ENCODE measurements around the gene LHX5. TPM values are rescaled to one million over a fixed set of nuclear protein-coding genes. Genes with fewer than 3 reads are reported as not detected.

Gene LHX5
- total and polyA plus RNA-seq, 4 donors: not detected

DNA sequence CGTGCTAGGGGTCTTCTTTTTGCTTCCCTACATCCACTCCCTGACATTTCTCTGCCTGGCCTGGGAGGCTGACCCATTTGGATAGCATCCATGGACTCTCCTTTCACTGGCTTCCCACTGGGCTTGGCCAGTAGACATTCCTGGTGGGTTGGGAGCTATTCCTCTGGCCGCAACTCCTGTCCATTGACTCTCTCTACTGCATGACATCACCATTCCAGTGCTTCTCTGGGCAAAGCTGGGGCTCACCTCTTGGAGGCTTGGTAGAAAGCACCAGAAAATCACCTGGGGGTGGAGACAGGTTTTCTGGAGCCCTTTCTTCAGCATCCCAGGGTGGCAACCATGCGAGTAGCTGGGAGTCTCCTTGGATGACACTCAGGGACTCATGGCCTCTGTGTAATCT lies 16.7 kb upstream of the LHX5 start (continued):
- TF ChIP-seq, protein P1, sequence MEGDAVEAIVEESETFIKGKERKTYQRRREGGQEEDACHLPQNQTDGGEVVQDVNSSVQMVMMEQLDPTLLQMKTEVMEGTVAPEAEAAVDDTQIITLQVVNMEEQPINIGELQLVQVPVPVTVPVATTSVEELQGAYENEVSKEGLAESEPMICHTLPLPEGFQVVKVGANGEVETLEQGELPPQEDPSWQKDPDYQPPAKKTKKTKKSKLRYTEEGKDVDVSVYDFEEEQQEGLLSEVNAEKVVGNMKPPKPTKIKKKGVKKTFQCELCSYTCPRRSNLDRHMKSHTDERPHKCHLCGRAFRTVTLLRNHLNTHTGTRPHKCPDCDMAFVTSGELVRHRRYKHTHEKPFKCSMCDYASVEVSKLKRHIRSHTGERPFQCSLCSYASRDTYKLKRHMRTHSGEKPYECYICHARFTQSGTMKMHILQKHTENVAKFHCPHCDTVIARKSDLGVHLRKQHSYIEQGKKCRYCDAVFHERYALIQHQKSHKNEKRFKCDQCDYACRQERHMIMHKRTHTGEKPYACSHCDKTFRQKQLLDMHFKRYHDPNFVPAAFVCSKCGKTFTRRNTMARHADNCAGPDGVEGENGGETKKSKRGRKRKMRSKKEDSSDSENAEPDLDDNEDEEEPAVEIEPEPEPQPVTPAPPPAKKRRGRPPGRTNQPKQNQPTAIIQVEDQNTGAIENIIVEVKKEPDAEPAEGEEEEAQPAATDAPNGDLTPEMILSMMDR (IDR thresholded peaks at IDR 0.05; ENCODE audit: low read depth, low read length, missing input control): no peak
- no peak for TF ChIP-seq HNF4G (IDR thresholded peaks at IDR 0.05)
- no peak for TF ChIP-seq RAD21 (IDR thresholded peaks at IDR 0.05)
- TF ChIP-seq FOXA2 (IDR thresholded peaks at IDR 0.05): no peak
- TF ChIP-seq, protein P2, sequence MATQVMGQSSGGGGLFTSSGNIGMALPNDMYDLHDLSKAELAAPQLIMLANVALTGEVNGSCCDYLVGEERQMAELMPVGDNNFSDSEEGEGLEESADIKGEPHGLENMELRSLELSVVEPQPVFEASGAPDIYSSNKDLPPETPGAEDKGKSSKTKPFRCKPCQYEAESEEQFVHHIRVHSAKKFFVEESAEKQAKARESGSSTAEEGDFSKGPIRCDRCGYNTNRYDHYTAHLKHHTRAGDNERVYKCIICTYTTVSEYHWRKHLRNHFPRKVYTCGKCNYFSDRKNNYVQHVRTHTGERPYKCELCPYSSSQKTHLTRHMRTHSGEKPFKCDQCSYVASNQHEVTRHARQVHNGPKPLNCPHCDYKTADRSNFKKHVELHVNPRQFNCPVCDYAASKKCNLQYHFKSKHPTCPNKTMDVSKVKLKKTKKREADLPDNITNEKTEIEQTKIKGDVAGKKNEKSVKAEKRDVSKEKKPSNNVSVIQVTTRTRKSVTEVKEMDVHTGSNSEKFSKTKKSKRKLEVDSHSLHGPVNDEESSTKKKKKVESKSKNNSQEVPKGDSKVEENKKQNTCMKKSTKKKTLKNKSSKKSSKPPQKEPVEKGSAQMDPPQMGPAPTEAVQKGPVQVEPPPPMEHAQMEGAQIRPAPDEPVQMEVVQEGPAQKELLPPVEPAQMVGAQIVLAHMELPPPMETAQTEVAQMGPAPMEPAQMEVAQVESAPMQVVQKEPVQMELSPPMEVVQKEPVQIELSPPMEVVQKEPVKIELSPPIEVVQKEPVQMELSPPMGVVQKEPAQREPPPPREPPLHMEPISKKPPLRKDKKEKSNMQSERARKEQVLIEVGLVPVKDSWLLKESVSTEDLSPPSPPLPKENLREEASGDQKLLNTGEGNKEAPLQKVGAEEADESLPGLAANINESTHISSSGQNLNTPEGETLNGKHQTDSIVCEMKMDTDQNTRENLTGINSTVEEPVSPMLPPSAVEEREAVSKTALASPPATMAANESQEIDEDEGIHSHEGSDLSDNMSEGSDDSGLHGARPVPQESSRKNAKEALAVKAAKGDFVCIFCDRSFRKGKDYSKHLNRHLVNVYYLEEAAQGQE (IDR thresholded peaks at IDR 0.05): no peak

DNA sequence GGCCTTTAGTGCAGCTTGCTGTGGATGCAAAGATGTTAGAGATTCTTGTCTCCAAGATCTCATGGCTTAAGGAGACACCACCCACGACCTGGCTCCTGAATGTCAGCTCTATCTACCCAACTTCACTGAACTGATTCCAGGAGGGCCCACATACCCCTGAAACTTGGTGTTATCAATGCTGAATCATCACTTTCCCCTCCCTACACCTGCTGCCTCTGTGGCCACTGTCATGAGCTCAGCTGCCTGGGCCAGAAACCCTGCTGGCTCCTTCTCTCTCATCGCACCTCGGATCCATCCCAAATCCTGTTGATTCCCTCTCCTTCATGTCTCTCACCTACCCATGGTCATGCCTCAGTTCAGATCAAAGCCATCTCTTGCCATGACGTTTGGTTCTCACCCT lies 15.1 kb upstream of the LHX5 start:
- H3K36me3 ChIP-seq (ENCODE audit: control insufficient read depth in 4 of 4, insufficient read depth in 3 of 4, low read depth in 1 of 4, low read length in 3 of 4): no peaks in the 10 kb centered on the region
- no peaks in the 10 kb centered on the region for H3K9me3 ChIP-seq (ENCODE audit: control insufficient read depth in 4 of 4, low read length in 3 of 4)
- no peak overlapping the region for H3K4me3 ChIP-seq (ENCODE audit: low read depth in 1 of 3, low read length in 3 of 3)
- H3K9ac ChIP-seq (ENCODE audit: low read depth in 1 of 2, low read length in 2 of 2): no peak overlapping the region
- H3K27me3 ChIP-seq (ENCODE audit: control insufficient read depth in 4 of 4, insufficient read depth in 4 of 4, low read length in 3 of 4): peaks cover 0 to 19% (median 6%) of the 10 kb centered on the region in 4 donors
- no peak for TF ChIP-seq SP1 (IDR thresholded peaks at IDR 0.05)
- TF ChIP-seq, protein P3, sequence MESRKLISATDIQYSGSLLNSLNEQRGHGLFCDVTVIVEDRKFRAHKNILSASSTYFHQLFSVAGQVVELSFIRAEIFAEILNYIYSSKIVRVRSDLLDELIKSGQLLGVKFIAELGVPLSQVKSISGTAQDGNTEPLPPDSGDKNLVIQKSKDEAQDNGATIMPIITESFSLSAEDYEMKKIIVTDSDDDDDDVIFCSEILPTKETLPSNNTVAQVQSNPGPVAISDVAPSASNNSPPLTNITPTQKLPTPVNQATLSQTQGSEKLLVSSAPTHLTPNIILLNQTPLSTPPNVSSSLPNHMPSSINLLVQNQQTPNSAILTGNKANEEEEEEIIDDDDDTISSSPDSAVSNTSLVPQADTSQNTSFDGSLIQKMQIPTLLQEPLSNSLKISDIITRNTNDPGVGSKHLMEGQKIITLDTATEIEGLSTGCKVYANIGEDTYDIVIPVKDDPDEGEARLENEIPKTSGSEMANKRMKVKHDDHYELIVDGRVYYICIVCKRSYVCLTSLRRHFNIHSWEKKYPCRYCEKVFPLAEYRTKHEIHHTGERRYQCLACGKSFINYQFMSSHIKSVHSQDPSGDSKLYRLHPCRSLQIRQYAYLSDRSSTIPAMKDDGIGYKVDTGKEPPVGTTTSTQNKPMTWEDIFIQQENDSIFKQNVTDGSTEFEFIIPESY (IDR thresholded peaks at IDR 0.05): no peak
- no peak for TF ChIP-seq EGR1 (IDR thresholded peaks at IDR 0.05; ENCODE audit: low read depth in 2 of 2)
- no peak for TF ChIP-seq NR2F2 (IDR thresholded peaks at IDR 0.05)
- TF ChIP-seq, protein P4, sequence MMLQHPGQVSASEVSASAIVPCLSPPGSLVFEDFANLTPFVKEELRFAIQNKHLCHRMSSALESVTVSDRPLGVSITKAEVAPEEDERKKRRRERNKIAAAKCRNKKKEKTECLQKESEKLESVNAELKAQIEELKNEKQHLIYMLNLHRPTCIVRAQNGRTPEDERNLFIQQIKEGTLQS (IDR thresholded peaks at IDR 0.05): no peak
- TF ChIP-seq, protein P1 (IDR thresholded peaks at IDR 0.05; ENCODE audit: low read depth, low read length, missing input control): no peak
- no peak for TF ChIP-seq YY1 (IDR thresholded peaks at IDR 0.05)
- TF ChIP-seq, protein P5, sequence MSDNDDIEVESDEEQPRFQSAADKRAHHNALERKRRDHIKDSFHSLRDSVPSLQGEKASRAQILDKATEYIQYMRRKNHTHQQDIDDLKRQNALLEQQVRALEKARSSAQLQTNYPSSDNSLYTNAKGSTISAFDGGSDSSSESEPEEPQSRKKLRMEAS (IDR thresholded peaks at IDR 0.05): no peak
- DNase-seq (ENCODE audit: low spot score): no peak
- 19% methylated on average over 4 of the region's 4 CpGs for WGBS
- H3K27ac ChIP-seq (ENCODE audit: low read depth in 1 of 2, low read length in 2 of 2): no peak overlapping the region
- H3K4me1 ChIP-seq (ENCODE audit: control insufficient read depth in 4 of 4, insufficient read depth in 4 of 4, low read length in 3 of 4): no peaks in the 10 kb centered on the region
